Posterior vena cava (tissue), 2 donors: ENCODE measurements around the gene FOXRED2. TPM values are rescaled to one million over a fixed set of nuclear protein-coding genes. Genes with fewer than 3 reads are reported as not detected.
A peak's percentile ranks its signal among the peaks of the same experiment; 100 is the strongest.
"Not testable (repeated sequence)": the region's sequence is repeated elsewhere in the genome, so short reads cannot be mapped to it uniquely, and the experiment has no call there.

ENCODE experiments used
- DNase-seq: peaks from one replicate; pipeline ENCODE4 v3.0.0-alpha.2; 2020; ENCODE audit warnings: low spot score
- intact Hi-C, 2 donors: fragments of 100-400 bp; cut with DNase I; formaldehyde crosslinking; loops; one replicate each; pipeline versions ENCODE4 v1.14.1 to v1.14.2; 2022 to 2023
- total RNA-seq, 2 donors: library from RNA; stranded (reverse); fragmentation: NEBNext Ultra II Directional; extraction: Animal tissue kit (Norgen Biotek cat#: 25700); gene quantifications; one replicate each; pipeline ENCODE4 v1.2.1, GENCODE V29; 2021
- donor health status: DM: yes; HTN: yes; CAD: no.
- donor health status: DM: yes; HTN: yes; CAD: no.

FOXRED2 gene
- total RNA-seq, 2 donors from 2014 or later: 7.9 to 17.2 TPM

- intact Hi-C loops: no loop called here
- DNase-seq: no peak
These were observed 21.5 kb upstream of the FOXRED2 start for GRCh38 chr22:36528341-36528740.

GRCh38 chr22:36522662-36523061, 15.8 kb upstream of the FOXRED2 start:
- no peak for DNase-seq
- intact Hi-C loops: no loop called here

GRCh38 chr22:36520423-36520822, 13.6 kb upstream of the FOXRED2 start:
- intact Hi-C loops: no loop called here
- DNase-seq: no peak

- intact Hi-C loops, DNase-seq: not testable (repeated sequence)
These were observed 13.1 kb upstream of the FOXRED2 start for GRCh38 chr22:36519906-36520305.

GRCh38 chr22:36514766-36515165, 7.9 kb upstream of the FOXRED2 start:
- DNase-seq: no peak
- intact Hi-C loops: no loop called here

GRCh38 chr22:36512991-36513390, 6.2 kb upstream of the FOXRED2 start:
- DNase-seq: no peak
- intact Hi-C loops: no loop called here

GRCh38 chr22:36512333-36512732, 5.5 kb upstream of the FOXRED2 start:
- DNase-seq: no peak
- intact Hi-C loops: no loop called here

- DNase-seq: no peak
These were observed 4.4 kb upstream of the FOXRED2 start for GRCh38 chr22:36510966-36511881.

GRCh38 chr22:36510384-36510783, 3.5 kb upstream of the FOXRED2 start:
- DNase-seq: no peak
- intact Hi-C loops: no loop called here

More at GRCh38 chr22:36510966-36511881, 4.4 kb upstream of the FOXRED2 start:
- intact Hi-C loops: no loop called here

- DNase-seq: no peak
- intact Hi-C loops: no loop called here
These were observed 724 bp upstream of the FOXRED2 start for GRCh38 chr22:36507518-36508010.

- intact Hi-C loops: no loop called here
- DNase-seq: no peak
These were observed 723 bp downstream of the FOXRED2 start for GRCh38 chr22:36505998-36506635.

GRCh38 chr22:36497910-36498665, 8.8 kb downstream of the FOXRED2 start:
- intact Hi-C loops: loop anchor here in 1 of 2 donors (10.0 kb wide), 1 partner anchor 303 kb away; no protein-coding TSS in a partner anchor
- no peak for DNase-seq

- DNase-seq: no peak
- intact Hi-C loops: loop anchor here in 1 of 2 donors (10.0 kb wide), 1 partner anchor 299 kb away; no protein-coding TSS in a partner anchor
These were observed 13.1 kb downstream of the FOXRED2 start for GRCh38 chr22:36493690-36494110.

GRCh38 chr22:36492109-36492508, 14.7 kb downstream of the FOXRED2 start:
- DNase-seq: no peak
- intact Hi-C loops: loop anchor here in 1 of 2 donors (10.0 kb wide), 1 partner anchor 297 kb away; no protein-coding TSS in a partner anchor

GRCh38 chr22:36491155-36491554, 15.7 kb downstream of the FOXRED2 start:
- no peak for DNase-seq
- intact Hi-C loops: loop anchor here in 1 of 2 donors (10.0 kb wide), 1 partner anchor 296 kb away; no protein-coding TSS in a partner anchor

- intact Hi-C loops: loop anchor here in 1 of 2 donors (5.0 kb wide), 1 partner anchor 975 kb away; no protein-coding TSS in a partner anchor
- DNase-seq: no peak
These were observed 20.0 kb downstream of the FOXRED2 start for GRCh38 chr22:36486619-36487384.

- DNase-seq: peak; percentile 99
- intact Hi-C loops: loop anchor here in 1 of 2 donors (1.0 kb wide), 1 partner anchor 20 kb away; no protein-coding TSS in a partner anchor
These were observed 25.3 kb downstream of the FOXRED2 start, which contains the start of gene TXN2 for GRCh38 chr22:36481393-36482168. TXN2 (minus strand) TSS chr22:36481640; CDS start chr22:36480837, 803 bp downstream.
